Activated CD4-positive, alpha-beta T cell treated with anti-CD3 and anti-CD28 coated beads, Interleukin-2, amount 10 ng/mL, durations not matched to agents 24 days and 14 days (primary cell): Measurements from ENCODE around the gene OS9. TPM values are rescaled to one million over a fixed set of nuclear protein-coding genes. Genes with fewer than 3 reads are reported as not detected.
A peak's percentile ranks its signal among the peaks of the same experiment; 100 is the strongest.
"Not testable (repeated sequence)": the region's sequence is repeated elsewhere in the genome, so short reads cannot be mapped to it uniquely, and the experiment has no call there.

Experiments used
- DNase-seq: peaks from one replicate; pipeline ENCODE4 v3.0.0; 2022
- H3K27ac Mint-ChIP-seq: one replicate; pipeline ENCODE4 v1.8.0; 2022; ENCODE audit warnings: mild to moderate bottlenecking, mixed read lengths
- H3K27me3 Mint-ChIP-seq: one replicate; pipeline ENCODE4 v1.8.0; 2022; ENCODE audit warnings: mixed read lengths
- H3K36me3 Mint-ChIP-seq: one replicate; pipeline ENCODE4 v1.8.0; 2022; ENCODE audit warnings: low read depth, mild to moderate bottlenecking, mixed read lengths
- H3K4me1 Mint-ChIP-seq: one replicate; pipeline ENCODE4 v1.8.0; 2021; ENCODE audit warnings: mixed read lengths
- H3K4me3 Mint-ChIP-seq: one replicate; pipeline ENCODE4 v1.8.0; 2022; ENCODE audit warnings: mild to moderate bottlenecking, moderate library complexity, mixed read lengths
- H3K9me3 Mint-ChIP-seq: one replicate; pipeline ENCODE4 v1.8.0; 2021; ENCODE audit warnings: mixed read lengths
- intact Hi-C: fragments of 100-400 bp; cut with micrococcal nuclease; formaldehyde crosslinking; loops from one replicate; pipeline ENCODE4 v1.15.1; 2023
- total RNA-seq: library from RNA; stranded (reverse); gene quantifications from 2 replicates; pipeline ENCODE4 v1.2.3, GENCODE V29; 2022

Gene OS9, protein sequence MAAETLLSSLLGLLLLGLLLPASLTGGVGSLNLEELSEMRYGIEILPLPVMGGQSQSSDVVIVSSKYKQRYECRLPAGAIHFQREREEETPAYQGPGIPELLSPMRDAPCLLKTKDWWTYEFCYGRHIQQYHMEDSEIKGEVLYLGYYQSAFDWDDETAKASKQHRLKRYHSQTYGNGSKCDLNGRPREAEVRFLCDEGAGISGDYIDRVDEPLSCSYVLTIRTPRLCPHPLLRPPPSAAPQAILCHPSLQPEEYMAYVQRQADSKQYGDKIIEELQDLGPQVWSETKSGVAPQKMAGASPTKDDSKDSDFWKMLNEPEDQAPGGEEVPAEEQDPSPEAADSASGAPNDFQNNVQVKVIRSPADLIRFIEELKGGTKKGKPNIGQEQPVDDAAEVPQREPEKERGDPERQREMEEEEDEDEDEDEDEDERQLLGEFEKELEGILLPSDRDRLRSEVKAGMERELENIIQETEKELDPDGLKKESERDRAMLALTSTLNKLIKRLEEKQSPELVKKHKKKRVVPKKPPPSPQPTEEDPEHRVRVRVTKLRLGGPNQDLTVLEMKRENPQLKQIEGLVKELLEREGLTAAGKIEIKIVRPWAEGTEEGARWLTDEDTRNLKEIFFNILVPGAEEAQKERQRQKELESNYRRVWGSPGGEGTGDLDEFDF
- 84.3 and 92.6 TPM in 2 replicates for total RNA-seq

DNA sequence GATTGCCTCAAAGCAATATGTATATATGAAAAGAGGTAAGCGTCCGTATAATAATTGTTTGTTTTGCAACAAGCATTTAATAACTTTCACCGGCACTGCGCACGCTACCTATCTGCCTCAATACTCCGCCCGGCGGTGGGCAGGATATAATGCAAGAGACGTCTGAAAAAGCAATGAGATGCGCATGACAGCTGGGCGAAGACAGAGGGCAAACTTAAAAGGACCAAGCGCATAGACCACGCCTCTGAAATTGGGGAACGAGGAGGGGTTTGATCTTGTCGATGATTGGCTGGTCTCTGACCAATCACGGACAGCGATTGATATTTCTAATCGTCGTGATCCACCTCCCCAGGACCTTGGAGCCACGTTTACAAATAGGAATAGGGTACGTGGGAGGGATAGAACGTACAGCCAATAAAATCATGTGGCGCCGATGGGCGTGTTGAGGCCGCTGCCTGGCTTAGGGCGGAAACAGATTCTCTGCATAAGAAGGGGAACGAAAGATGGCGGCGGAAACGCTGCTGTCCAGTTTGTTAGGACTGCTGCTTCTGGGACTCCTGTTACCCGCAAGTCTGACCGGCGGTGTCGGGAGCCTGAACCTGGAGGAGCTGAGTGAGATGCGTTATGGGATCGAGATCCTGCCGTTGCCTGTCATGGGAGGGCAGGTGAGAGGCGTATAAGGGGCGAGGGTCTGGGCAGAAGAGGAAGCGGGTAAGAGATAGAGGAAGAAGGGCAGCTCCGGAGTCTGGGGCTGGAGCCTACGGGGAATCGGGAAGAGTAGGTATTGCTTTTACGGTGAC lies at the start of gene OS9:
OS9 (plus strand) TSS at position 474 of the 800 bp plus-strand sequence; CDS start at position 504, 30 bp downstream.
- DNase-seq: peak; percentile 98
- Mint-ChIP-seq H3K27ac (no peak within 1 kb of the TSS), H3K36me3 (peaks cover 30% of the 10 kb centered on the region), H3K9me3 (no peaks in the 10 kb centered on the region), H3K27me3 (peaks cover 13% of the 10 kb centered on the region), H3K4me1 (peaks cover 1% of the 10 kb centered on the region), H3K4me3 (no peak within 1 kb of the TSS)
- intact Hi-C loops: loop anchor here (1.0 to 10.0 kb wide), 7 partner anchors 50 to 219 kb away; partner anchors contain the start of genes ARHGAP9, B4GALNT1, DCTN2 and DDIT3

DNA sequence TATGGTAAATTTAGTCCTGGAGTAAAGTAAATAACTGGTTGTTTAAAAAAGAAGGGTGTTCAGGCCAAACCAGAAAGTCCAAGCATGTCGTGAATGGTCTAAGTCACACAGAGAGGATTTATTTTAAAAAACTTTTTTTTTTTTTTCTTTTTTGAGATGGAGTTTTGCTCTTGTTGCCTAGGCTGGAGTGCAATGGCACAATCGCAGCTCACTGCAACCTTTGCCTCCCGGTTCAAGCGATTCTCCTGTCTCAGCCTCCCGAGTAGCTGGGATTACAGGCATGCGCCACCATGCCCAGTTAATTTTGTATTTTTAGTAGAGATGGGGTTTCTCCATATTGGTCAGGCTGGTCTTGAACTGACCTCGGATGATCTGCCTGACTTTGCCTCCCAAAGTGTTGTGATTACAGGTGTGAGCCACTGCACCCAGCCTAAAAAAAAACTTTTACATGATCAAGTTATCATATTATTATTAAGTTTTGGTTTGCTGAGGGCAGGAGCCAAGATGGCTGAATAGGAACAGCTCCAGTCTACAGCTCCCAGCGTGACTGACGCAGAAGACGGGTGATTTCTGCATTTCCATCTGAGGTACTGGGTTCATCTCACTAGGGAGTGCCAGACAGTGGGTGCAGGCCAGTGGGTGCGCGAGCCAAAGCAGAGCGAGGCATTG lies 47.8 kb upstream of the OS9 start:
- H3K9me3 Mint-ChIP-seq, H3K27ac Mint-ChIP-seq, intact Hi-C loops, H3K36me3 Mint-ChIP-seq, H3K27me3 Mint-ChIP-seq, H3K4me1 Mint-ChIP-seq, H3K4me3 Mint-ChIP-seq, DNase-seq: not testable (repeated sequence)

DNA sequence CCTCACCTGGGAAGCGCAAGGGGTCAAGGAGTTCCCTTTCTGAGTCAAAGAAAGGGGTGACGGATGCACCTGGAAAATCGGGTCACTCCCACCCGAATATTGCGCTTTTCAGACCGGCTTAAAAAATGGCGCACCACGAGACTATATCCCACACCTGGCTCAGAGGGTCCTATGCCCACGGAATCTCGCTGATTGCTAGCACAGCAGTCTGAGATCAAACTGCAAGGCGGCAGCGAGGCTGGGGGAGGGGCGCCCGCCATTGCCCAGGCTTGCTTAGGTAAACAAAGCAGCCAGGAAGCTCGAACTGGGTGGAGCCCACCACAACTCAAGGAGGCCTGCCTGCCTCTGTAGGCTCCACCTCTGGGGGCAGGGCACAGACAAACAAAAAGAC lies 47.3 kb upstream of the OS9 start:
- intact Hi-C loops, H3K9me3 Mint-ChIP-seq, H3K36me3 Mint-ChIP-seq, H3K4me3 Mint-ChIP-seq, H3K4me1 Mint-ChIP-seq, H3K27me3 Mint-ChIP-seq, DNase-seq, H3K27ac Mint-ChIP-seq: not testable (repeated sequence)

DNA sequence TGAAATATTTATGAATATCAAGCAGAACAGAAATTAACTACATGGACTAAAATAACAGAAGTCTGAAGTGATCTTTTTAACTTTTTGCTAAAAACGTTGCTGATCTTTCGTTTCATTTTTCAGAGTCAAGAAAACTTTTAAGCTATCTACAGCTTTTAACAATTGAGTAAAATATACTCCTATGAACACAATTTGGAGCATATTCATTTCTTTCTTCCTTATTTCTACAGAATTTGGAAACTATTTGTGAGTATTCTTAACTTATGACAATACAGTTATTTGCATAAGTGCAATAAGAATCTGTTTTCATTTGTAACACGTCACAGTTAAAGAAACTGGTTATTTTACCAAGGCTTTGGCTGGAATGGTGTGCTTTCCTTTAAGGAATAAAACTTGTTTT lies 39.9 kb upstream of the OS9 start:
- Mint-ChIP-seq H3K27ac (no peak overlapping the region), H3K36me3 (no peaks in the 10 kb centered on the region), H3K4me3 (no peak overlapping the region), H3K9me3 (no peaks in the 10 kb centered on the region), H3K27me3 (peaks cover 4% of the 10 kb centered on the region), H3K4me1 (no peaks in the 10 kb centered on the region)
- intact Hi-C loops: no loop called here
- no peak for DNase-seq

DNA sequence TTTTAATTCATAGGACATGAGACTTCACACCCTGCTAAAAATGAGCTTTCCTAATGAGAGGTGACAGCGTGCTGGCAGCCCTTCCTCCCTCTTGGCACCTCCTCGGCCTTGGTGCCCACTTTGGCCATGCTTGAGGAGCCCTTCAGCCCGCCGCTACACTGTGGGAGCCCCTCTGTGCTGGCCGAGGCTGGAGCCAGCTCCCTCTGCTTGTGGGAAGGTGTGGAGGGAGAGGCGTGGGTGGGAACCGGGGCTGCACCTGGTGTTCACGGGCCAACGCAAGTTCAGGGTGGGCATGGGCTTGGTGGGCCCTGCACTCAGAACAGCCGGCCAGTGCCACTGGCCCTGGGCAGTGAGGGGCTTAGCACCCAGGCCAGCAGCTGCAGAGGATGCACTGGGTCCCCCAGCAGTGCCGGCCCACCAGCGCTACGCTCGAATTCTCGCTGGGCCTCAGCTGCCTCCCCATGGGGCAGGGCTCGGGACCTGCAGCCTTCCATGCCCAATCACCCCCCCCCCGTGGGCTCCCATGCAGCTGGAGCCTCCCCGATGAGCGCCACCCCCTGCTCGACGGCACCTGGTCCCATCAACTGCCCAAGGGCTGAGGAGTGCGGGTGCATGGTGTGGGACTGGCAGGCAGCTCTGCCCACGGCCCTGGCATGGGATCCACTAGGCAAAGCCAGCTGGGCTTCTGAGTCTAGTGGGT lies 38.2 kb upstream of the OS9 start:
- no peak overlapping the region for H3K4me3 Mint-ChIP-seq
- intact Hi-C loops: no loop called here
- H3K9me3 Mint-ChIP-seq: no peaks in the 10 kb centered on the region
- H3K36me3 Mint-ChIP-seq: no peaks in the 10 kb centered on the region
- no peaks in the 10 kb centered on the region for H3K4me1 Mint-ChIP-seq
- peaks cover 4% of the 10 kb centered on the region for H3K27me3 Mint-ChIP-seq
- no peak overlapping the region for H3K27ac Mint-ChIP-seq
- no peak for DNase-seq

DNA sequence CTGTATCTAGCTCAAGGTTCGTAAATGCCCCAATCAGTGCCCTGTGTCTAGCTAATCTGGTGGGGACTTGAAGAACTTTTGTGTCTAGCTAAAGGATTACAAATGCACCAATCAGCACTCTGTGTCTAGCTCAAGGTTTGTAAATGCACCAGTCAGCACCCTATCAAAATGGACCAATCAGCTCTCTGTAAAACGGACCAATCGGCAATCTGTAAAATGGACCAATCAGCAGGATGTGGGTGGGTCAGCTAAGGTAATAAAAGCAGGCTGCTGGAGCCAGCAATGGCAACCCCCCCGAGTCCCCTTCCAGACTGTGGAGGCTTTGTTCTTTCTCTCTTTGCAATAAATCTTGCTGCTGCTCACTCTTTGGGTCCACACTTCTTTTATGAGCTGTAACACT lies 37.5 kb upstream of the OS9 start:
- H3K4me1 Mint-ChIP-seq, H3K27ac Mint-ChIP-seq, H3K36me3 Mint-ChIP-seq, H3K27me3 Mint-ChIP-seq, H3K9me3 Mint-ChIP-seq, H3K4me3 Mint-ChIP-seq, intact Hi-C loops: not testable (repeated sequence)
- DNase-seq: peak; percentile 37

DNA sequence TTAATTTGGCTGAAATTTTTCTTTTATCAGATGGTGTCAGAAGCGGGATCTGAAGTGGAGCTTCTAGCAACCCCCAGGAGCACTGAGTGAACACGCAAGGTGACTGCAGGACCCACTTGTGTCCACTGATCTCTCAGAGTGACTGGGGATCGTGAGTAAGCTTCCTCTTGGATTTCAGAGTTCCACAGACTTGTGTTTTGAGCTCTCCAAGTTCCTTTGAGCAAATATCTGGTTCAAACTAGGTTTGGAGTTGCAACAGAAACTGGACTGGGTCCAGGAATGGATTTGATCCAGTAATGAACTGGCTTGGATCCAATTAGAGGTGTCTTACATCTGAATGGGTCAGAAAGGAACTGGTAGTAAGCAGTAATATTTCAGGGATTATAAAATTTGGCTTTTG lies 36.2 kb upstream of the OS9 start:
- H3K27me3 Mint-ChIP-seq: peaks cover 4% of the 10 kb centered on the region
- no peaks in the 10 kb centered on the region for H3K36me3 Mint-ChIP-seq
- no peaks in the 10 kb centered on the region for H3K4me1 Mint-ChIP-seq
- H3K9me3 Mint-ChIP-seq: peaks cover 3% of the 10 kb centered on the region
- no peak for DNase-seq
- H3K4me3 Mint-ChIP-seq: no peak overlapping the region
- H3K27ac Mint-ChIP-seq: no peak overlapping the region
- intact Hi-C loops: no loop called here

DNA sequence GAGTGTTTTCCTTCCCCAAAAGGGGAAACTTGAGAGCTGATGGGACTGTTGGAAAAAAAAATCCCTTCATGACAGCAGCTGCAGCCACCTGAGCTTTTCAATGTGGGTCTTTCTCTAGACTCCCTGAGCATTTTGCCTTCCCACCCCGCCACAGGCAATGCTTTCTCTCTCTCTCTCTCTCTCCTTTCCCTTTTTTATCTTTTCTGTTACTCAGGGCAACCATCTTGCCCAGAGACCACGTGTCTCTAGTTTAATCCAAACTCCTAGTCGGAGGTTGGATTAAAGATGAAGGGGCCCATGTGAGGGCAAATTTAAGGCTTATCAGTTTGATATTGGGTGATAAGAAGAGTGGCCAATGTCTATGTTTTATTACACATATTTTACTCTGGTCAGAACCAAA lies 35.0 kb upstream of the OS9 start:
- H3K9me3 Mint-ChIP-seq: peaks cover 8% of the 10 kb centered on the region
- DNase-seq: no peak
- peaks cover 4% of the 10 kb centered on the region for H3K27me3 Mint-ChIP-seq
- no peaks in the 10 kb centered on the region for H3K4me1 Mint-ChIP-seq
- H3K4me3 Mint-ChIP-seq: no peak overlapping the region
- no peaks in the 10 kb centered on the region for H3K36me3 Mint-ChIP-seq
- H3K27ac Mint-ChIP-seq: no peak overlapping the region
- intact Hi-C loops: no loop called here

DNA sequence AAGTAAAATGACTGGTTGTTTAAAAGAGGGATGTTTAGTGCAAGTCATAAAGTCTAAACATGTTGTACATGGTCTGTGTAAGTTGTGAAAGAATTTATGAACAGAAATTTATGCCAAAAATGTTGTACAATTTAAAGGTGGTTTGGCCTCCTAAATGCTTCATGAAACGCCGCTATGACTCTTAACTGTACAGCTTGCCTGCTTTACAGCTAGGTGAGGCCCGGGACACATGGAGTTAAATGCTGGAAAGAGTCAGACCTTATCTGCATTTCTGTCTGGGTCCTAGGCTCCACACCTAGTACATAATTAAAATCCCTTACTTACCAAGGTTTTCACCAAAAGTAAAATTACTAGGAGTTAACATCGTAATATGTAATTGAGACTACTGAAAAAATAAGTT lies 32.6 kb upstream of the OS9 start:
- Mint-ChIP-seq H3K27me3 (peaks cover 4% of the 10 kb centered on the region), H3K36me3 (no peaks in the 10 kb centered on the region), H3K4me3 (no peak overlapping the region), H3K4me1 (no peaks in the 10 kb centered on the region), H3K9me3 (peaks cover 8% of the 10 kb centered on the region), H3K27ac (no peak overlapping the region)
- intact Hi-C loops: no loop called here
- DNase-seq: no peak

DNA sequence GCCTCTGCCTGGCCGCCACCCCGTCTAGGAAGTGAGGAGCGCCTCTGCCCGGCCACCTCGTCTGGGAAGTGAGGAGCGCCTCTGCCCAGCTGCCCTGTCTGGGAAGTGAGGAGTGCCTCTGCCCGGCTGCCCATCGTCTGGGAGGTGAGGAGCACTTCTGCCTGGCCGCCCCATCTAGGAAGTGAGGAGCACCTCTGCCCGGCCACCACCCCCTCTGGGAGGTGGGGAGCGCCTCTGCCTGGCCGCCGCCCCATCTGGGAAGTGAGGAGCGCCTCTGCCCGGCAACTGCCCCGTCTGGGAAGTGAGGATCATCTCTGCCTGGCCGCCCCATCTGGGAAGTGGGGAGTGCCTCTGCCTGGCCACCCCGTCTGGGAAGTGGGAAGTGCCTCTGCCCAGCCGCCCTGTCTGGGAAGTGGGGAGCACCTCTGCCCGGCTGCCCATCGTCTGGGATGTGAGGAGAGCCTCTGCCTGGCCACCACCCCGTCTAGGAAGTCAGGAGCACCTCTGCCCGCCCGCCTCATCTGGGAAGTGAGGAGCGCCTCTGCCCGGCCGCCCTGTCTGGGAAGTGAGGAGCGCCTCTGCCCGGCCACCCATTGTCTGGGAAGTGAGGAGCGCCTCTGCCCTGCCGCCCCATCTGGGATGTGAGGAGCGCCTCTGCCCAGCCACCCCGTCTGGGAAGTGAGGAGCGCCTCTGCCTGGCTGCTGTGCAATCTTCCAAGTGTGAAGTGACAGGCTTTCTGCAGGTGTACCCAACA lies 28.7 kb upstream of the OS9 start:
- H3K4me3 Mint-ChIP-seq, H3K36me3 Mint-ChIP-seq, H3K9me3 Mint-ChIP-seq, intact Hi-C loops, H3K27ac Mint-ChIP-seq, H3K27me3 Mint-ChIP-seq, H3K4me1 Mint-ChIP-seq, DNase-seq: not testable (repeated sequence)

DNA sequence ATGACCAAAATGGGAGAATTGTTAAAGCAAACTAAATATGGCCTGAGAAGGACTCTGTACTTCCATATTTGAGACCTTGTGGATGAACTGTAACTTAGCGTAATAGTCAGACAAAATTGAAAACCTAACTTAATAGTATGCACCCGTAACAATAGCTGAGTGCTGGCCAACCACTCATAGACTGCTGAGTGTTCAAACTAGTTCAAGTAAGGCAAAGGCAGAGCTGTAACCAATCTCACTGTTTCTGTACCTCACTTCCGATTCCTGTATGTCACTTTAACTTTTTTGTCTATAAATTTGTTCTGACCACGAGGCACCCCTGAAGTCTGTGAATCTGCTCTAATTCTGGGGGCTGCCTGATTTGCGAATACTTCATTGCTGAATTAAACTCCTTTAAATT lies 27.0 kb upstream of the OS9 start:
- H3K9me3 Mint-ChIP-seq: peaks cover 6% of the 10 kb centered on the region
- no peaks in the 10 kb centered on the region for H3K36me3 Mint-ChIP-seq
- no peak overlapping the region for H3K4me3 Mint-ChIP-seq
- intact Hi-C loops: no loop called here
- DNase-seq: no peak
- peaks cover 3% of the 10 kb centered on the region for H3K27me3 Mint-ChIP-seq
- H3K27ac Mint-ChIP-seq: no peak overlapping the region
- no peaks in the 10 kb centered on the region for H3K4me1 Mint-ChIP-seq

DNA sequence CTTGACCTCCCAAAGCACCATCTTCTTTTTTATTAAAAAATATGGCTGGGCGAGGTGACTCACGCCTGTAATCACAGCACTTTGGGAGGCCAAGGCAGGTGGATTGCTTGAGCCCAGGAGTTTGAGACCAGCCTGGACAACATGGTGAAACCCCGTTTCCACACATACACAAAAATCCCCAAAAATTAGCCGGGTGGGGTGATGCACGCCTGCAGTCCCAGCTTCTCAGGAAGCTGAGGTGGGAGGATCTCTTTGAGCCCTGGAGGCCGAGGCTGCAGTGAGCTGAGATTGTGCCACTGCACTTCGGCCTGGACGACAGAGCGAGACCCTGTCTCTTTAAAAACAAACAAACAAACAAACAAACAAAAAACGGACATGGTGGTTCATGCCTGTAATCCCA lies 24.2 kb upstream of the OS9 start:
- H3K27me3 Mint-ChIP-seq, intact Hi-C loops: not testable (repeated sequence)

DNA sequence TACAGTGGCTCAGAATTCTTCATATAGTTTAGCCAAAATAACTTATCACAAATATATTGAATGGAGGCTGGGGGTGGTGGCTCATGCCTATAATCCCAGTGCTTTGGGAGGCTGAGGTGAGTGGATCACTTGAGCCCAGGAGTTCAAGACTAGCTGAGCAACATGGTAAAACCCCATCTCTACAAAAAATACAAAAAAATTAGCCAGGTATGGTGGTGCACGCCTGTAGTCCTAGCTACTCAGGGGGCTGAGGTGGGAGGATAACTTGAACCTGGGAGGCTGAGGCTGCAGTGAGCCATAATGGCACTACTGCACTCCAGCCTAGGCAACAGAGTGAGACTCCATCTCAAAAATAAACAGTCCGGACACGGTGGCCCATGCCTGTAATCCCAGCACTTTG lies 22.1 kb upstream of the OS9 start:
- H3K27me3 Mint-ChIP-seq, H3K9me3 Mint-ChIP-seq, H3K4me3 Mint-ChIP-seq, H3K36me3 Mint-ChIP-seq, H3K27ac Mint-ChIP-seq, H3K4me1 Mint-ChIP-seq, intact Hi-C loops, DNase-seq: not testable (repeated sequence)

More for the DNA sequence above, 24.2 kb upstream of the OS9 start:
- not testable (repeated sequence) for DNase-seq, H3K4me1 Mint-ChIP-seq, H3K36me3 Mint-ChIP-seq, H3K9me3 Mint-ChIP-seq, H3K4me3 Mint-ChIP-seq, H3K27ac Mint-ChIP-seq
